ENCODE data around the gene MTAP. TPM values are rescaled to one million over a fixed set of nuclear protein-coding genes. Genes with fewer than 3 reads are reported as not detected.

The MTAP gene
- total and polyA plus RNA-seq, 2 experiments from 2014 or later, result 21.5 to 23.0 TPM

DNA sequence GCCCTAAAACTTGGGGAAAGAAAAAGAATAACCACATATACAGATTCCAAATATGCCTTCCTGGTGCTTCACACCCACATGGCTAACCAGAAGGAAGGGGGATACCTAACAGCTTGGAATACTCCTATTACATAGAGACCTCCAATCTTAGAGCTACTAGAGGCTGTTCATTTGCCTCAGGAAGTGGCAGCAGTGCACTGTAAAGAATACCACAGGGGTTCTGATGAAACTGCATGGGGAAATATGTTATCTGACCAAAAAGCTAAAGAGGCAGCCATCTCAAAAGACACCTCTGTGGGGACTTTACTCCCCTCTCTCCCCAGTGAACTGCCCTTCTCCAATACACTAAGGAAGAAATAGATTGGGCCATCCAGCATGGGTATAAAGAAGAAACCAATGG lies 125.3 kb downstream of the MTAP start:
- Histone ChIP-seq H3K27ac (no peak overlapping the region), H3K27me3 (no peaks in the 10 kb centered on the region), H3K4me1 (ENCODE audit: low read depth) (no peaks in the 10 kb centered on the region), H3K9me3 (ENCODE audit: low read depth) (no peaks in the 10 kb centered on the region), H3K4me3 (no peak overlapping the region), H3K36me3 (no peaks in the 10 kb centered on the region)
- TF ChIP-seq, protein P1, sequence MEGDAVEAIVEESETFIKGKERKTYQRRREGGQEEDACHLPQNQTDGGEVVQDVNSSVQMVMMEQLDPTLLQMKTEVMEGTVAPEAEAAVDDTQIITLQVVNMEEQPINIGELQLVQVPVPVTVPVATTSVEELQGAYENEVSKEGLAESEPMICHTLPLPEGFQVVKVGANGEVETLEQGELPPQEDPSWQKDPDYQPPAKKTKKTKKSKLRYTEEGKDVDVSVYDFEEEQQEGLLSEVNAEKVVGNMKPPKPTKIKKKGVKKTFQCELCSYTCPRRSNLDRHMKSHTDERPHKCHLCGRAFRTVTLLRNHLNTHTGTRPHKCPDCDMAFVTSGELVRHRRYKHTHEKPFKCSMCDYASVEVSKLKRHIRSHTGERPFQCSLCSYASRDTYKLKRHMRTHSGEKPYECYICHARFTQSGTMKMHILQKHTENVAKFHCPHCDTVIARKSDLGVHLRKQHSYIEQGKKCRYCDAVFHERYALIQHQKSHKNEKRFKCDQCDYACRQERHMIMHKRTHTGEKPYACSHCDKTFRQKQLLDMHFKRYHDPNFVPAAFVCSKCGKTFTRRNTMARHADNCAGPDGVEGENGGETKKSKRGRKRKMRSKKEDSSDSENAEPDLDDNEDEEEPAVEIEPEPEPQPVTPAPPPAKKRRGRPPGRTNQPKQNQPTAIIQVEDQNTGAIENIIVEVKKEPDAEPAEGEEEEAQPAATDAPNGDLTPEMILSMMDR (IDR thresholded peaks at IDR 0.05; ENCODE audit: low read depth, low read length), result no peak
- no peak for DNase-seq (ENCODE audit: low read depth in 1 of 2, low spot score in 1 of 2)

DNA sequence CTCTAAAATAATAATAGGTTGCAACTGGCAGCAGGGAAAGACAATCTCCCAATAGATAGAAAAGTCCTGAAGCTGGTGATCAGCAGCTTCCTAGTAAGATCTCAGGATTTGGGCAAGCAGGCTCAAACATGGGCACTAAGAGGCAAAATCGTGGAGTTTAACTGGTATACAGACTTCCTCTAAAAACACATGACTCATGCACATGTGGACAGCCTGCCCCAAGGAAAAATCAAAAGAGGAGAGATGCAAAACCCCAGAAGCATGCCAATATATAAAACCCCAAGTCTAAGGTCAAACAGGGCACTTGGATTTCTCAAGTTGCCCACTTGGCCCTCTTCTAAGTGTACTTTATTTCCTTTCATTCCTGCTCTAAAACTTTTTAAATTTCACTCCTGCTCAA lies 129.0 kb downstream of the MTAP start:
- H3K4me3 ChIP-seq, result no peak overlapping the region
- H3K4me1 ChIP-seq (ENCODE audit: low read depth), result no peaks in the 10 kb centered on the region
- H3K27me3 ChIP-seq, result no peaks in the 10 kb centered on the region
- no peaks in the 10 kb centered on the region for H3K36me3 ChIP-seq
- TF ChIP-seq, protein P1 (IDR thresholded peaks at IDR 0.05; ENCODE audit: low read depth, low read length), result no peak
- DNase-seq (ENCODE audit: low read depth in 1 of 2, low spot score in 1 of 2), result no peak
- no peaks in the 10 kb centered on the region for H3K9me3 ChIP-seq (ENCODE audit: low read depth)
- H3K27ac ChIP-seq, result no peak overlapping the region

DNA sequence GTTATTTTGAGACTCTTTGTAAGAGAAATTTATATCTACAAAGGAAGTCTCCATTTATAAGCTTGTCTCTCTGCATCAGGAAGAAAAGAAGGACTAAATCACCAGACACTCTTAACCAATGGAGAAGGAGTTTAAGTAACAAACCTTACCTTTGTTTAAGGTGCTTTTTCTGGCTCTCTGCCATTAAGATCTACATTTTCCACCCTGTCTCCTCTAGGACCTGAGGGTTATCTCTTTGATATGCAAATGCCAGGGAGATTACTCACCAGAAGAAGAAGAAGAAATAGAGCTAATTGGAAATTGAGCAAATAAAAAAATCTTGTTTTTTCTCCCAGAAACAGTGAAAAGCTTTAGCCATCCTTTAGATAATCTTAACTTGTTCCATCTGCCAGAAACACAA lies 130.8 kb downstream of the MTAP start:
- no peak for DNase-seq (ENCODE audit: low read depth in 1 of 2, low spot score in 1 of 2)
- H3K4me3 ChIP-seq, result no peak overlapping the region
- no peak overlapping the region for H3K27ac ChIP-seq
- H3K4me1 ChIP-seq (ENCODE audit: low read depth), result no peaks in the 10 kb centered on the region
- H3K27me3 ChIP-seq, result no peaks in the 10 kb centered on the region
- TF ChIP-seq, protein P1 (IDR thresholded peaks at IDR 0.05; ENCODE audit: low read depth, low read length), result no peak
- H3K36me3 ChIP-seq, result no peaks in the 10 kb centered on the region
- H3K9me3 ChIP-seq (ENCODE audit: low read depth), result no peaks in the 10 kb centered on the region

DNA sequence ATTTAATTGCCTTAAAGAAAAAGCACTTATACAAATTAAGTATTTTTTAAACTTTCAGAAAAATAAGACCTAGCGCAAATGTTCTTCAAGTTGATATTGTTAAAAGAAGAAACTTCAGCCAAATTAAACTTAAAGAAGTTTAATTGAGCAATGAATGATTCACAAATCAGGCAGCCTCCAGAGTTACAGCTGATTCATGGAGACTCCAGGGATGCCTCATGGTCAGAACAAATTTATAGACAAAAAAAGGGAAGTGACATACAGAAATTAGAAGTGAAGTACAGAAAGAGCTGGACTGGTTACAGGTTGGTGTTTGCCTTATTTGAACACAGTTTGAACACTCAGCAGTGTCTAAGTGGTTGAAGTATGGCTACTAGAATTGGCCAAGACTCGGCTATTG lies 131.4 kb downstream of the MTAP start:
- no peaks in the 10 kb centered on the region for H3K36me3 ChIP-seq
- H3K9me3 ChIP-seq (ENCODE audit: low read depth), result no peaks in the 10 kb centered on the region
- DNase-seq (ENCODE audit: low read depth in 1 of 2, low spot score in 1 of 2), result peak in 1 of 2 donors; percentile 21
- no peaks in the 10 kb centered on the region for H3K27me3 ChIP-seq
- TF ChIP-seq, protein P1 (IDR thresholded peaks at IDR 0.05; ENCODE audit: low read depth, low read length), result no peak
- H3K4me1 ChIP-seq (ENCODE audit: low read depth), result no peaks in the 10 kb centered on the region
- H3K4me3 ChIP-seq, result no peak overlapping the region
- no peak overlapping the region for H3K27ac ChIP-seq

DNA sequence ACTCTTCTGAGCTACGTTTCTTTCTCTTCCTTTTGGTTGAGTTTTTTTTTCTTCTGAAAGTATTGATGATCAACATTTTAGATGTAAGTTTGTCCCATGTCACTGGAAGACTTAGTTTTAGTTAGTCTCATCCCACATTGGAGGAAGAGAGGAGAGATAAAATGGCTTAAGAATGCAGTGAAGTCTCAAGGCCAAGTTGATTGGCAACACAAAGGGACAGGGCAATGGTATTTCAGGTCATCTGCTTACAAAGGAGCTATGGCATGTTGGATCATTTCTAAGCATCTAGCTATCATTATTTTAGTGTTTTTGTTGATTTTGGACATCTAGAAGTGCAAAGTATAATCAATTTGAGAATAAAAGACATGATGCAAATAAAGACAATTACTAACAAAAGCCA lies 133.2 kb downstream of the MTAP start:
- Histone ChIP-seq H3K27ac (no peak overlapping the region), H3K36me3 (no peaks in the 10 kb centered on the region), H3K4me3 (no peak overlapping the region), H3K9me3 (ENCODE audit: low read depth) (no peaks in the 10 kb centered on the region), H3K4me1 (ENCODE audit: low read depth) (no peaks in the 10 kb centered on the region), H3K27me3 (no peaks in the 10 kb centered on the region)
- TF ChIP-seq, protein P1 (IDR thresholded peaks at IDR 0.05; ENCODE audit: low read depth, low read length), result no peak
- no peak for DNase-seq (ENCODE audit: low read depth in 1 of 2, low spot score in 1 of 2)

DNA sequence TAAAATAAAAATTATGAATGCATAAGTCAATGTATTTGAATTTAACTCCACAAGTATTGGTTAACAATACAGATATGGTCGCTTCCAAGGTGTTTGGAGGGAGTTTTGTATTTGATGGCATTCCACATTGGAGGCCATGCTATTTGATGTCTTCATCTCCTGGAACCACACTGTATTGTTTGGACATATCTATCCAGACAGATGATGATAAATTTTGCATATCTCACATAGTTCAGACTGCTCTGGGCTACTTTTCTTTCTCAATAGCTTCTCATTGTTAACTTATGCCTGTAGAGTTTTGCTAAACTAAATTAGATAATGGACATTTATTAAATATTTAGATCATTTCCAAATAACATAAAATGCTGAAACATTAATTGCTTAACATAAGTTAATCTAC lies 133.7 kb downstream of the MTAP start:
- H3K27me3 ChIP-seq, result no peaks in the 10 kb centered on the region
- DNase-seq (ENCODE audit: low read depth in 1 of 2, low spot score in 1 of 2), result no peak
- TF ChIP-seq, protein P1 (IDR thresholded peaks at IDR 0.05; ENCODE audit: low read depth, low read length), result no peak
- H3K36me3 ChIP-seq, result no peaks in the 10 kb centered on the region
- no peaks in the 10 kb centered on the region for H3K9me3 ChIP-seq (ENCODE audit: low read depth)
- no peak overlapping the region for H3K4me3 ChIP-seq
- H3K27ac ChIP-seq, result no peak overlapping the region
- H3K4me1 ChIP-seq (ENCODE audit: low read depth), result no peaks in the 10 kb centered on the region
